NCI-H226 (cell line): ENCODE data around the gene VIPR2.
"Not testable (repeated sequence)": the region's sequence is repeated elsewhere in the genome, so short reads cannot be mapped to it uniquely, and the experiment has no call there.

Experiments used
- DNase-seq: peaks from one replicate; pipeline ENCODE4 v3.0.0-alpha.2; 2015

Gene VIPR2, protein sequence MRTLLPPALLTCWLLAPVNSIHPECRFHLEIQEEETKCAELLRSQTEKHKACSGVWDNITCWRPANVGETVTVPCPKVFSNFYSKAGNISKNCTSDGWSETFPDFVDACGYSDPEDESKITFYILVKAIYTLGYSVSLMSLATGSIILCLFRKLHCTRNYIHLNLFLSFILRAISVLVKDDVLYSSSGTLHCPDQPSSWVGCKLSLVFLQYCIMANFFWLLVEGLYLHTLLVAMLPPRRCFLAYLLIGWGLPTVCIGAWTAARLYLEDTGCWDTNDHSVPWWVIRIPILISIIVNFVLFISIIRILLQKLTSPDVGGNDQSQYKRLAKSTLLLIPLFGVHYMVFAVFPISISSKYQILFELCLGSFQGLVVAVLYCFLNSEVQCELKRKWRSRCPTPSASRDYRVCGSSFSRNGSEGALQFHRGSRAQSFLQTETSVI

DNA sequence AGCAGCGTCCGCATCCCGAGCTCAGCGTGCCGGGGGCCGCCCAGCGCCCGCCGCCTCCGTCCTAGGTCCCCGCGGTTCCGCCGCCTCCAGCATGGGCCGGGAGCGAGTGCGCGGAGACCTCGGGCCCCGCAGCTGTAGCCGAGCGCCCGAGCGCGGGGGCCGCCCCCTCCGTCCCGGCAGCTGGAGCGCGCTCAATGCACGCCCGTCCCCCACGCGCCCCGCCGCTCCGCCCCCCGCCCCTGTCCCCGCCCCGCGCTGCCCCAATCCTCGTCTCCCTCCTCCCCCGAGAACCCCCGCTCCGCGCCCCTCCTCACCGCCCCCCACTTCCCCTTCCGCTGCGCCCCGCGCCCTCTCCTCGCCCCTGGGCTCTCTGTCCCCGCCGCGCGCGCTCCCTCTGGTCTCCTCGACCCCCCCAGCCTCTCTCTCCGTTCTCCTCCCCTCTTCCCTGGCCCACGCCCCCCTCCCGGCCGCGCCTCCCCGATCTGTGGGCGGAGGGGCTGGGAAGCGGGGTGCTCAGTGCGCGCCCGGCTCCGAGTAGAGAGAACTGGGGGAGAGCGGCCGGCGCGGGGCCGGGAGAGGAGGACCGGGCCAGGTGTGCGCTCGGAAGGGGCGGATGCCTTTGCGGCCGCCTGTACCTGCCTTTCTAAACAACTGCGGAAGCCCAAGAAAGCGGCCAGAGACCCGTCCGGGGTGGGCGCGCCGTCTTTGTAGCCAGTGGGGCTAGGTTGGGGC lies at the start of gene VIPR2:
TSS of gene VIPR2 (minus strand) at position 110 of the 732 bp plus-strand sequence. CDS start at position 14, 96 bp downstream.
- no peak for DNase-seq

DNA sequence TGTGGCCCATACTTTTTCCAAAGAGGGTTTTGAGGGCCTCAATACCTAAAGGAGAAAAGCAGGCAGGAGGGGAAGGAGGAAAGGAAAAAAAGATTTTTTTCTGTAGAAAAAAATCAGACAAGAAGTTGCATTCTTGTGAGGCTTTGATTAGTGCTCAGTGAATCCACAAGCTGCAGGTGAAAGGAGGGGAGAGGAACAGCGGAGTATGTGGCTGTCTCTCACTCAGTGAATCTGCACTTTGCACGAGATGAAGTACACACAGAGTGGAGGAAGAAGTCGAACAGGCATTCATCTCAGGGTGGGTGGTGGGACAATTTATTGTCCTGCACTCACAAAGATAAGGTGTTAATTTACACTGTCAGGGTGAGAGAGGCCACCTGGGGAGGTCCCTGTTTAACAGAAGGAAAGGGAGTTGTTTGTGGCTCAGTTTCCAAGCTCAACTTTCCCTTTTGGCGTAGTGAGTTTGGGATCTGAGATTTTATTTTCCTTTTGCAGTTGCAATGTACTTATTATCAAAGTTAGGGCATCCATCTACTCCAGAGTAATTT lies 49.0 kb upstream of the VIPR2 start:
- DNase-seq: no peak

DNA sequence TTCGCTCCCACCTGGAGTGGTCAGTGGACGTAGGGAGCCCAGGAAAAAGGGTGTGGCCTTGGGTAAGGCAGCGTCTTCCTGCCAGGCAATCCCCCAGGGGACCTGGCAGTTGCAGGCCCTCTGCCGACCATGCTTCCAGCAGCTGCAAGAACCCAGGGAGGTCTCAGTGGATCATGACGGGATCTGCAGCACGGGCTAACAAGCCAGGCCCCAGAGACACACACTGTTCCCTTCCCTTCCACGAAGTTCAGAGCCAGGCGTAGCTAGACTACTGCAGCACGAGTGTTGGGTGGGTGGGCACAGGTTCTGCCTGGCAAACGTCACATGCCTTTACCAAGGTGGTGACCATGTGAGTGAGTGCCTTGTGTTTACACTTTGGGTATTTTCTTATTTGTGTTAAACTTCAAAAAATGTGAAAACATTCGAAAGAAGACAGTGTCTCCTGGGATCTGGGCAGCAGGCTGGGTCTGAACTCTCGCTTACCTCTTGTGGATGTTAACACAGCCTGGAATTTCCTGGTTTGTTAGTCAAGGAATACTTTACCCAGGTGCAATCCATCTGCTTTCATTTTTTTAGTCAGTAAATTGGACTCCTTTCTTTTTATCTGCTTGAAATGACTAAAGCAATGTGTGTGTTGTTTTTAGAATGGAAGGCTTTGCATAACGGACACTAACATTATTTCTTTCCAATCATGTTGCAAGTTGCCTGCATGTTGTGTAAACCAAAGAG lies 48.2 kb upstream of the VIPR2 start:
- no peak for DNase-seq

DNA sequence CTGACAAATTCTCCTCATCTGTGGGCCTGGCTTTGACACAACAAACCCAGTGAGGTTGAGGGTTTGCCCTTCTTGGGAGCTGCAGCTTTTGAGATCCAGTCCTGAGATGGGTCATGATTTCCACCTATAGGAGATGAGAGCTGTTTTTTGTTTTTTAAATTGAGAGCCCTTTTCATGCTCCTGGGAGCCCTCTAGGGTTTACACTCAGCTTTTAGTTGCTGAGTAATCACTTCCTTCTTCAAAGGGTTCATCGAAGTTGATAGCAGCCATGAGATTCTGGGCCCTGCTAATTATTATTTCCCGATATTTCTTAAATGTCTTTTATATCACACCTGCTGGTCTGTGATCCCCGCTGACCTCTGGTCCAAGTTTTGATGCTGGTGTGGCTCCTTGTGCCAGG lies 47.3 kb upstream of the VIPR2 start:
- DNase-seq: no peak

DNA sequence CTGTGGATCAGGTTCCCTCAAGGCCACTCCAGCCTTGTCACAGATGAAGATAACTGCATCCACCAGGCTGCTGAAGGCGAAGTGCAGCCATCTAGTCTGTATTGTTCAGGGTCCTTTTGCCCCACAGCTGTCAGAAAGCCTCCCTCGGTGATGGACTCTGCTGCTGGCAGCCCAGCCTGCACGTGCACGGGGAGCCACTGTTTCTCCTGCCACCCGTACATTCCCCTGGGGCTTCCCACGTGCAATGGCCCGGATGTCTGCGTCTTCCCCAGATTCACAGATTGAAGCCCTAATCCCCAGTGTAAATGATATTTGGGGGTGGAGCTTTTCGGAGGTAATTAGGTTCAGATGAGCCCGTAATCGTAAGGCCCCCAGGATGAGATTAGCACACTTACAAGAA lies 46.6 kb upstream of the VIPR2 start:
- DNase-seq: no peak

DNA sequence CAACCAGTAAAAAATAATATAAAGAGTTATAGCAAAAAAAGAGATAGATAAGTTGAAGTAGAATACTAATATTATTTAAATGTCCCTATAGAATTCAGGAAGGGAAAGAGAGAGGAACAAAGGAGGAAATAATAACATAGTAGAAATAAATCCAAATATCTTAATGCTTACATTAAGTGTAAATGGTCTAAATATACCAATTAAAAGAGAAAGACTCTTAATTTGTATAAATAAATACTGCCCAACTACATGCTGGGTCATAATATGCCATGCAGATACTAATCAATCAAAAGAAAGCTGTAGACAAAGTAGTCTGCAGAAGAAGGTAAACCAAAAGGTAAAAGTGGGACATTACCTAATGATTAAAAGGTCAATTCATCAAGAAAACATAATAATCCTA lies 43.3 kb upstream of the VIPR2 start:
- DNase-seq: no peak

DNA sequence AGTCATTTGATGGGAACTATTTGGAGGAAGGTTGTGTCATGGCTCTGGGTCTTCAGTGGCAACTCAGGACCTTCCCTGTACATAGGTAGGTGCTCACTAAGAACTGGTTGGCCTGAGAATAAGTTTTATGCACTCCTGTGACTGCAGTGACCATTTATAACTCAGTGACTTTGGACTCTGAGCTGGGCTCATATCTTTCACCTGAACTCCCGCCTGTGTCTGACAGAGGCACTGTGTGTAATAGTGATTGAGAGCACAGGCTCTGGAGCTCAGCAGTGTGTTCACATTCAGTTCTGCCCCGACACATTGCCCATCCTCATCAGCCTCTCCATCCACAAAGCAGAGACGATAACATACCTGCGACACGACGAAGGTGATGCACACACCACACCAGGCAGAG lies 34.6 kb upstream of the VIPR2 start:
- DNase-seq: no peak

DNA sequence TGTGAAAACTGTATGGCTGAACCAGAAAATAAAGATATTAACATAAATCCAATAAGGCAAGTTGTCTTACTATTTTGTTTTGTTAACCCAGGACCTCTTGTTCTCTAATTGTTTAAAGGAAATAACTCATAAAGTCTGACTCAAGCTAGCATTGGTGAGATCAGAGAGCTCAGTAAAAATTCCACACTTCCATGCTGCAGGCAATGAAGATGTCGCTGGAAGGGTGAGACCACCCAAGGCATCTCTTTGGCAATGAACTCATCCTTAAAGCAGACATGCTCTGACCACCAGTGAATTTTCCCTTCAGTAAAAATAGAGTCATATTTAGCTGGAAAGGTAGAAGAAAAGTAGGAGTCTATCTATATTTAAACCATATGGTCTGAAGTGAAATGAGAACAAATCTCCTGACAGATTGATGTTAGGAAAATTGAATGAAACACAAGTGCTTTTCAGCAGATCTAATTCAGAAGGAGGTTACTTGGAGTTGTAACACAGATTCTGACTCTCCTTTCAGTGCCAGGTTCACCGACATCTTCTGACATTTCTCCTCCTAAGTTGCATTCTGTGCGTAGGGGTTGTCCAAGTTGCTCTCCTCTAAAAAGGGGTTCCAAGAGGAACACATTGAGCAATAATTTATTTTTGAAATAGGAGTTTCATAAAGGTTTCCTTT lies 32.8 kb upstream of the VIPR2 start:
- DNase-seq: no peak

DNA sequence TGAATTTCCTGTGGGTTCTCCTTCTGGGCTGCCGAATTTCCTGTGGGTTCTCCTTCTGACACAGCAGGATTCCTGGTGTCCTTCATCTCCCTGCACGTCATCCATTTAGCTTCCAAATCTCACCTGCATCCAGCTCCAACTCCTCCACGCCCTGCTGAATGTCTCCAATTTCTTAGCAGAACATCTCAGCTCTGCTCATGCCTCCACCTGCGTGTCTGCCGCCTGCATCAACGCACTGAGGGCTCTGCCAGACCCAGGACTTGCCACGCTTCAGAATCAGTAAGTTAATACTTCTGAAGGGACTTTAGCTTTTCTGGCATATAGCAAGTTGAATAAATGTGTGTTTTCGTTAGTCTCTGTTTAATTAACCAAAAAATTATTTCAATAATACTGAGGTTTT lies 31.1 kb upstream of the VIPR2 start:
- DNase-seq: no peak

DNA sequence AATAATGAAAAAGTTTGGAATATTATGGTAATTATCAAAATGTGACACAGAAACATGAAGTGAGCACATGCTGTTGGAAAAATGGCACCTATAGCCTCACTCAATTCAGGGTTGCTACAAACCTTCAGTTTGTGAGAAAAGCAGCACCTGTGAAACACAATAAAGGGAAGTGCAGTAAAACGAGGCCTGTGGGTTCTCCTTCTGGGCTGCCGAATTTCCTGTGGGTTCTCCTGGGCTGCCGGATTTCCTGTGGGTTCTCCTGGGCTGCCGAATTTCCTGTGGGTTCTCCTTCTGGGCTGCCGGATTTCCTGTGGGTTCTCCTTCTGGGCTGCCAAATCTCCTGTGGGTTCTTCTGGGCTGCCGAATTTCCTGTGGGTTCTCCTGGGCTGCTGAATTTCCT lies 30.4 kb upstream of the VIPR2 start:
- DNase-seq: not testable (repeated sequence)

DNA sequence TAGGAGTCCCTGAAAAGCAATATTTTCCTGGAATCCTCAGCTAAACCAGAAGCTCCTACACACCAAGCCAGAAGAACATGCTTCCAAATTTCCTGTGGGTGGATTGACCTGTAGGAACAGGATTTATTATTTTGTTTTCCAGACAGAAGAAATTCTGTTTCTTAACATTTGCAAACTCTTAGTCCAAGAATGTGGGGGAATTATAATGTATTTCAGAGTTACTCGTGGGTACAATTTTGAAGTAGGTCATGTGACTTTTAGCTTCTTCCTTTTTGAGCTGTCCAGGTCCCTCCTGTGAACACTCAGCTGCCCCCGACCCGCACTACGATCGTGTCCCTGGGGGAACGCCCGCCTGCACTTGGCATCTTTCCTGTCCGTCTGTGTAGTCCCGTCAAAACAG lies 27.7 kb upstream of the VIPR2 start:
- DNase-seq: no peak

DNA sequence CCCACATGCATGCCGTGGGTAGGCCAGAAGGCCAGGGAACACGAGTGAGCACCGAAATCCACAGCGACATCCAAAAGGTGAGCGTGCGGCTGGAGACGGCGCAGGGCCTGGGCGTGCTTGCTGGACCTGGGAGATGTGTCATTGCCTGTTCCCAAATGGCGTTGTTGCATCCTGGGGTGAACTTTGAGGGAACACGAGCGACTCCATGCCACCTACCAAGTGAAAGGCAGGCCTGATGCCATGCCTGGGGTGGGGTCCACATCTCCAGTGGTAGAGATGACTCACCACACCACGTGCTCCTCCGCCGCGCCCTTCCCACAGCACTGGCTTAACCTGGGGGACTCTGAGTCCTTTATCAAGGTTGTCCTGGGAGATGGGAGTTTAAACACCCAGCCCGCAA lies 24.7 kb upstream of the VIPR2 start:
- no peak for DNase-seq

DNA sequence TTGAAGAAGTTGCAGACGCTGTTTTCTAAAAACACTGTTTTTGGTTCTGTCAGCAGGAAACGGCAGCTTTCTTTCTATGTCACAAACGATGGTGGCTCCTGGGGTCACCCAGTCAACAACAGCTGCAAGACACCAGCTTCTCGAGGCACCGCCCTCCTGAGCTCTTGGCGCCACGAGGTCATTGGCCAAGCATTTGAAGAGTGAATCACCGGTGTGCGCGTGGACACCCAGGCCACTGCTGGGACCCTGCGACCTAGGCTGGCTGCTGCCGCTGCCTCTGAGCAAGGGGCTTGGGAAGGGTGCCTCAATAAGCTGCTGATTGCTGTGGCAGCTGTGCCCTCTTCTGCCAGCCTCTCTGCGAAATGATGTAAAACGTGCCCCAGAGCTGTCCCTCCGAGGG lies 22.5 kb upstream of the VIPR2 start:
- no peak for DNase-seq

DNA sequence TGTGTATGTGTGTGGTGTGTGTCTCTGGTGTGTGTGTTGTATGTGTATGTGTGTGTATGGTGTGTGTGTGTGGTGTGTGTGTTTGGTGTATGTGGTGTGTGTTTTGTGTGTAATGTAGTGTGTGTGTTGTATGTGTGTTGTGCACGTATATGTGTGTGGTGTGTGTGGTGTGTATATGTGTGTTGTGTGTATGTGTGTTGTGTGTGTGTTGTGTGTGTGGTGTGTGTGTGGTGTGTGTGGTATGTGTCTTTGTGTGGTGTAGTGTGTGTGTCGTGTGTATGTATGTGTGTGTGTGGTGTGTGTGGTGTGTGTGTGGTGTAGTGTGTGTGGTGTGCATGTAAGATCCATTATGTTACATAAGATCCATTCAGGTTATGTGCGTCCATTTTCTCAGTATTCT lies 21.9 kb upstream of the VIPR2 start:
- DNase-seq: no peak

DNA sequence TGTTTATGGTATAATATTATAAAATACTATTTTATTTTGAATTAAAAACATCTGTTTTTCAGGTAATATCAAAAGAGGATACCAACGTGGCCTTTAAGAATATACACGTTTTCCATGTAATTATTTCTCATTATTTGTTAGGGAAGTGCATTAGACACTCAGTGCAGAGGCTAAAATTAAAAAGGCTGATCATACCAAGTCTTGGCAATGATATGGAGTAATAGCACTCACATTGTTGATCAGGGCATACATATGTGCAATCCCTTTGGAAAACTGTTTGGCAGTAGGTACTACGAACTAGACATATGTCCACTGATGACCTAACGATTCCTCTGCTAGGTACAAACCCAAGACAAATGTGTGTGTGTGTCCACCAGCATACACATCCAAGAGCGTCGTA lies 20.7 kb upstream of the VIPR2 start:
- no peak for DNase-seq

DNA sequence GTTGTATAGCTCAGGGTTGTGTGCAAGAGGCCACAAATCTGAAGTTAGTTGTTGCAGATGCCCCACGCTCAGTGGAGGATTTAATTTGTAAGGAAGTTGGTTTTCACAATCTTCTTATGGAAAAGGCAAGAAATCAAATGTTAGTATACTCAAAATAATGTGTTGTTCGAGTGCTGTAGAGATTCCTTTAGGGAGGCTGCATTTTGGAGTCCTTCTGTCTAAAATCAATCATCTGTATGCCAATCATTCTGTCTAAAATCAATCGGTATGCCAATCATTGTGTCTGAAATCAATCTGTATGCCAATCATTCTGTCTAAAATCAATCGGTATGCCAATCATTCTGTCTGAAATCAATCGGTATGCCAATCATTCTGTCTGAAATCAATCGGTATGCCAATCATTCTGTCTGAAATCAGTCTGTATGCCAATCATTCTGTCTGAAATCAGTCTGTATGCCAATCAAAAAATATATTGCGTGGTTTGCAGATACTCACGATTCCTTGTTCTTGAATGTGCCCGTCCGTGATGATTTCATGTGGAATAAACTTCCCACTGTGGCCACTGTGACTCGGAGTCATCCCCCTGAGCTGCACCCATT lies 19.1 kb upstream of the VIPR2 start:
- not testable (repeated sequence) for DNase-seq

DNA sequence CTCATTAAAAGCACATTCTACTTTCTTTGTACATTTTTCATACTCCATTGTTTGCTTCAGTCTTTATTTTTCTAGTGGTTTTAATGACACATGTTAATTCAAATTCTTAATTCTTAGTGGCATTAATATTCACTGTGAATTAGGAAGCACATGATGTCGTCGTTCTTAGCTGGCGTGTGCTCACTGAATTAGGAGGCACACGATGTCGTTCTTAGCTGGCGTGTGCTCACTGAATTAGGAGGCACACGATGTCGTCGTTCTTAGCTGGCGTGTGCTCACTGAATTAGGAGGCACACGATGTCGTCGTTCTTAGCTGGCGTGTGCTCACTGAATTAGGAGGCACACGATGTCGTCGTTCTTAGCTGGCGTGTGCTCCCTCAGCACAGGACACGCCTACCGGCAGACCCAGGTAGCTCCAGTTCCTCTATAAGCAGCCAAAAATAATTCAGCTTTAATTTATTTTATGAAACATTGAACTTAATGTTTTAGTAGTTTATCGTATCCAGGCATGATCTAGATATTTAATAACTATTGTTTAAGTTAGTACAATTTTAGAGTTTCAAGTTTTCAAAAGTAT lies 17.5 kb upstream of the VIPR2 start:
- DNase-seq: not testable (repeated sequence)

DNA sequence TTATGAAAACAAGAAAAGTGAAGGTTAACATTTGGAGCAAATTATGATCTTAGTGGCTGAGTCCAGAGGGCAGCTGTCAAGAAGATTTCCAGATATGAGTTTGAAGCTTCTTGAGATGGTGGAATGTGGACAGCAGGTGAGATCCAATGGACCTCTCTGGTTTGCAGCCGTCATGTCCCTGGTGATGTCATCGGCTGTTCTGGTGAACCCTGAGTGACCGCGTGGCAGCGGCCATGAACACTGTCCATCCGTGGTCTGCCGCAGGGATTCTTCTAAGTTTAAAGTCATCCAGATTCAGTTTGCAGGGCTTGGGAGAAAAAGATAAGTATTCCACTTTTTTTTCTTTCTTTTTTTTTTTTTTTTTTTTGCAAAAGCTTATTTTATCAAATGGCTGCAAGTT lies 15.8 kb upstream of the VIPR2 start:
- DNase-seq: no peak

DNA sequence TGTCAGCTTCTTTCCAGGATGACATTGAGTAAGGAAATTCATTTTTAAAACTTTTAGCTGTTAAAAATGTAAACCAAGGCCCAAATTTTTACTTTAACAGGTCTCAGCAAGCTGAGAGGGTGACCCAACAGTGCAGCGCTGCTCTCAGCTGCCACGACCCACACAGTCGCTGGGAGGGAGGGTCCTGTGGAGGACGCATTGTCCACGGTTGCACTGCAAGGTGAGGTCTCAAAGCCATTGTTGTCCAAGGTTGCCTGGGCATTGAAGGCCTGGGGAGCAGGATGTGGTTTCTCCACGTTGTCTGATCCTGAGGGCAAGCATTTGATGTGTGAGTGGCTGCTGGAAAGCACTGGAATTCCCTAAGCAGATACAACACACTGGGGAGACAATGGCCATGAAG lies 15.1 kb upstream of the VIPR2 start:
- no peak for DNase-seq

DNA sequence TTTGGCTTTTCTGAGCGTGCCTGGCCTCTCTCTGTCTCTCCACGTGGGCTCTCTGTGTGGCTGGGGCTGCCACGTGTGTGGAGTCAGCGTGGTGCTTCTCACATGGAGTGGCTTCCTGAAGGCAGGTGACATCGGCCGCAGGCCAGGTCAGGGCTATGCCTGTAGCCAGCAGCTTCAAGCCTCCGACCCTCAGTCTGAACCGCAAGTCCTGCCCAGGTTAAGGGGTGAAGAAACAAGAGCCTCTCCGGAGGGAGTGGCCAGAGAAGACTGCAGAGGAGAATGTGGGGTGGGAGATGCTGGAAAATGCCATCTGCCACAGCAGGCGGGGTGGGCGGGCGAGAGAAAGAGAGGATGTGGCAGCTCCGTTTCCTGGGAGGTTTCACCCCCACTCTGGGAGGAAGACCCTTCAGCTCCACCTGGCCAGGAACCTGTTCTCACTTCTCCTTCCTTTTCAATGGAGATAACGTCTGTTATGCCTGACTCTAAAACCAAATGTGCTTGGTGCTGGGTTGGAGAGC lies 14.3 kb upstream of the VIPR2 start:
- DNase-seq: no peak

DNA sequence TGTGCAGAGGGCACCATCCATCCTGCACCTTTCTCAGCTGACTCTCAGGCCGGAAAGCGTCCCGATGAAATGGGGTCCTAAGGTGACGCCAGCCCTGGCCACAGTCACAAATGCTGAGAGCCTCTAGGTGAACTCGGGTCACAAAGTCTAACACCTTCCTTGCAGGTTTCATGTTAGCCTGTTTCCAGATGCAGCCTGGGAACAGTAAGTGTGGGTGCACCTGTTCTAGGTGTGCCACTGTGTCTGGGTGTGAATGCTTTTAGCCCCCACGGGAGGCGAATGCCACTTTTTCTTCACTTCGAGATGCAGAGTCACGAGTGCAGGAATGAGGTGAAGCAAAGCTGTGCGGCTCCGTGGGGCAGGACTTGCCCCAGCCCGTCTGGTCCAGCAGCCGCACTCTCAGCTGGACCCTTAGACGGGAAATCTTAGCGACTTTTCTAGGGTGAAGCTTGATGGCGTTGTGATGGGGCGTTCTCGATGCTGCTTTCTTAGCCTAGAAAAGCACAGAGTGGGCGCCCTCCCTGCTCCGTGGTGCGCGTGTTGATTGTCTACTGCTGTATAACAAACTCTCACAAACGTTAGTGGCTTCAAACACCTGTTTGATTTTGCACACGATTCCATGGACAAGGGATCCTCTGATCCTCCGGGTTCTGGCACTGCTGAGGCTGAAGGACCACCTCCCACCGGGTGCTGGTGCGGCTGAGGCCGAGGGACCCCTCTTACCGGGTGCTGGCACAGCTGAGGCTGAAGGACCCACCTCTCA lies 13.6 kb upstream of the VIPR2 start:
- DNase-seq: no peak
